GM03348 (cell line): ENCODE measurements around the gene NLGN4Y.
"Not testable (repeated sequence)": the region's sequence is repeated elsewhere in the genome, so short reads cannot be mapped to it uniquely, and the experiment has no call there.

Experiments
- DNase-seq: peaks from one replicate; pipeline ENCODE4 v3.0.0; 2012; ENCODE audit warnings: low spot score

Gene NLGN4Y

DNA sequence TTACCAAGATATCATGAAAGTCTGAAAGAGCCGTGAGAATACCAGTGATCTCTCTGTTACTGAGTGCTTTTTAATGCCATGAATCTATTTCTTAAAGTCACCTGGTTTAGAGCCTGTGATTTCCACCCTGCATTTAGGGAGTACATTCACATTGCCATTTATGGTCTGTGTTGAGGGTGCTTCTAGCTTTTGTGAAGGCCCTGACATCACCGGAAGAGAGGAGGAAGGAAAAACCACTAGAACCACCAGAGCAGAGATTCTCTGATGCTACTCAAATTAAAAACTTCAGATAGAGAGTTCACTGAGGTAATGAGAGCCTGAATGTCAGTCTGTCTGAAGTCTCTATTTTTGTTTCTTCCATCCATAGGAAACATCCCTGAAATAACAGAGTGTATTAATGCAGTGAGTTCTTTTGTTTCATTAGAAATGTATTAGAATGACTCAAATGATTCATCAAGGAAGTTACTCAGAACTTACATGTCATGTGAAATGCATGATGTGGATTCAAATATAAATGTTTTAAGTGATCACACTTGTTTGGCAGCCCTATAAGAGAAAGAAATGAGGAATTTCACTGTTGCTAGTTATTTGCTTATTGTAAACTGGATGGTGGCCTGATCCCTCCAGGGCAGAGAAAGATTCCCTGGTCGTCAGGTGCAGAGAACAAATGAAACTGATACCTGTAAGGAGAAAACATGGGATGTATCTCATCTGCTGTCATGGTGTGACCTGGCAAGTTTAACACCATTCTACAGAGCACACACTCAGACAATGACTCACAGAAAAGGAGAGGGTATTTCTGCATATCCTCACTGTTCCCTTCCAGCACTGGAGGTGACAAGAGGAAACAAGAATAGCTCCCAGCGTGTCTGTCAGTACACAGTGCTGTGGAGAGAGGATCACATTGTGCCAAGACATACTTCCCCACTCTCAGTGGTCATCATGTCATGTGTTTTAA lies 310.1 kb downstream of the NLGN4Y start:
- peak; percentile 24 for DNase-seq

DNA sequence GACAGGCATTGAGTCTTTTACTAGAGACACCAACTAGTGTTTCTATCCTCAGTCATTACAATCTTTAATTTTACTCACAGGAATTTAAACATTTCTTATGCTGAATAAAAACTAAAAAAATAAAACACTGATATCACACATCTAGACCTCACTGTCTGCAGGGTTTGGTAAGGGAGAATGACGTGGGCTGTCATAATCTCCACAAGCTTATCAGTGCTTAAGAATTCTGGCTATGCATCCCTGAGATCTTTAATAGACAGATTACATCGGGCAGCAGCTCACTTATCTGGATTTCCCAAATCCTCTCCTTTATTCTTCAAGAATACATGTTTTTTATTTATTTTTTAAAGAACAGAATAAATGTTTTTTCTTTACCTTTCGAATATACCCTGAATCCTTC lies 313.1 kb downstream of the NLGN4Y start:
- DNase-seq: no peak

DNA sequence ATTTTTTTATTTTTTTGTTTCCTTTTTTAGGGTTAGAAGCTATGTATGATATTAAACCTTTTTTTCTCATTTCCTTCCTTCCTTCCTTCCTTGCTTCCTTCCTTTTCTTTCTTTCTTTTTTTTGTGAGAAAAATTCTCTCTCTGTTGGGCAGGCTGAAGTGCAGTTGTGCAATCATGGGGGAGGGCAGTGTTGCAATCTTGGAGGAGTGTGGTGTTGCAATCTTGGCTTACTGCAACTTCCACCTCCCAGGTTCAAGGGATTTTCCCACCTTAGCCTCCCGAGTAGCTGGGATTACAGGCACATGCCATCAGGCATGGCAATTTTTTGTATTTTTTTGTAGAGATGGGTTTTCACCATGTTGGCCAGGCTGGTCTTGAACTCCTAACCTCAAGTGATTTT lies 326.4 kb downstream of the NLGN4Y start:
- DNase-seq: no peak

- DNase-seq: no peak
Measured at GRCh38 chrY:14860448-14860847, 336.1 kb downstream of the NLGN4Y start.

DNA sequence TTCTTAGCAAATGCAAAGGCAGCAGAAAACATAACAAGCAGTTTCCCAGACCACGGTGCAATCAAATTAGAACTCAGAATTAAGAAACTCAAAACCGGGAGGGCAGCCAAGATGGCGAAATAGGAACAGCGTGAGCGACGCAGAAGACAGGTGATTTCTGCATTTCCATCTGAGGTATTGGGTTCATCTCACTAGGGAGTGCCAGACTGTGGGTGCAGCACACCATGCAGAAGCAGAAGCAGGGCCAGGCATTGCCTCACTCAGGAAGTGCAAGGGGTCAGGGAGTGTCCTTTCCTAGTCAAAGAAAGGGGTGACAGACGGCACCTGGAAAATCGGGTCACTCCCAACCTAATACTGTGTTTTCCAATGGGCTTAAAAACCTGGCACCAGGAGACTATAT lies 336.7 kb downstream of the NLGN4Y start:
- not testable (repeated sequence) for DNase-seq

DNA sequence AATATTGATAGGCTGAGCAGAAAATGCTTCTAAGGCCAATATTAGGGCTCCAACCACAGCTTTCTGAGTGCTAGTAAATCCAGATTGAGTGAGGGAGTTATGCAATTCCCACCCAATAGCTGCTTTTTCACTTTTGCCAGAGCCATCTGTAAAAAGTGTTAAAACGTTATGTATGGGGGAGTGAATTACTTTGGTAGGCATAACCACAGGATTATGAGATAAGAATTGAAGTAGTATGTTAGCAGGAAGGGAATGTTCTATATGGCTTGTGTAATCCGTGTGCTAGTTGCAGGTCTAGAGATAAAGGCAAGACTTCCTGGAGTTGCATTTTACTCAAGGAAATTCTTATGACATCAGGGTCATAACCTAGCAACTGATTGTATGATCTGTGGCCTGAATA lies 347.6 kb downstream of the NLGN4Y start:
- no peak for DNase-seq
